Tibial artery (tissue), 4 donors: Measurements from ENCODE around the gene CLHC1.

Experiments
- DNase-seq, 2 donors: peaks; one replicate each; pipeline ENCODE4 v3.0.0-alpha.2; 2019
- H3K27ac ChIP-seq, 2 donors: fragments of 200-600 bp; sonication (generic) in 1 of 2; 1 replicate in 1 of 2; 2 replicates in 1 of 2; pipeline ENCODE4 v1.5.1; 2018 to 2019; ENCODE audit warnings: mild to moderate bottlenecking in 1 of 2
- H3K27me3 ChIP-seq, 2 donors: fragments of 200-600 bp; sonication (generic) in 1 of 2; one replicate each; pipeline versions ENCODE4 v1.5.1 to v1.6.0; 2016 to 2019
- H3K36me3 ChIP-seq, 3 donors: fragments of 200-600 bp; sonication (generic) in 2 of 3; one replicate each; pipeline ENCODE4 v1.5.1; 2016 to 2019; ENCODE audit warnings: mild to moderate bottlenecking in 2 of 3
- H3K4me1 ChIP-seq, 4 donors: fragments of 200-600 bp; sonication (generic) in 2 of 4; 1 replicate in 3 of 4; 2 replicates in 1 of 4; pipeline ENCODE4 v1.5.1; 2016 to 2019
- H3K4me3 ChIP-seq, 2 donors: fragments of 200-600 bp; sonication (generic) in 1 of 2; 1 replicate in 1 of 2; 2 replicates in 1 of 2; pipeline ENCODE4 v1.5.1; 2018 to 2019; ENCODE audit warnings: mild to moderate bottlenecking in 2 of 2
- H3K9me3 ChIP-seq, 3 donors: fragments of 200-600 bp; sonication (generic) in 1 of 3; one replicate each; pipeline ENCODE4 v1.5.1; 2016 to 2019
- CTCF ChIP-seq, 2 experiments: fragments of 200-600 bp in 1 of 2; fragments of 450-650 bp in 1 of 2; IDR thresholded peaks; one replicate each; pipeline ENCODE4 v1.5.1; 2017 to 2019; ENCODE audit warnings: antibody characterized with exemption in 2 of 2, mild to moderate bottlenecking in 1 of 2, moderate library complexity in 1 of 2
- intact Hi-C: fragments of 100-400 bp; cut with DNase I; formaldehyde crosslinking; loops from one replicate; pipeline ENCODE4 v1.15.0; 2023; ENCODE audit warnings: low total_unique reads

CLHC1 gene

DNA sequence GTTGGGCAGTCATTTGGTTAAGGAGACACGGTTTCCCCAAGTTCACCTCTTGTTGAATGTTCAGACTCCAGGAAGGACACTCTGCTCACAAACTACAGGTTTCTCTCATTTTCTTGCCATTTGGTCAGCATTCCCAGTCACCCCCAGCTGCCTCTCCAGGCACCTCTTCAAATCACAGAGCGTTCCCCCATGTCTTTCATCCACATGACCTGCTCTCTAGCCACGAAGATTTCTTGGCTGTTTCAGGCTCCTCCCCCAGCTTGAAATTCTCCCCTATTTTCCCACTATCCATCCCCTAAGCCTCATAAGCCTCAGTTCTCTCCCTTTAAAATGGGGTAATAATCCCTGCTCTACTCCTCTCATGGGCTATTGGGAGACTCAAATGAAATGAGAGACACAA, 92.8 kb downstream of the CLHC1 start:
- Histone ChIP-seq H3K9me3 (no peaks in the 10 kb centered on the region), H3K27ac (no peak overlapping the region), H3K27me3 (no peaks in the 10 kb centered on the region), H3K4me3 (no peak overlapping the region), H3K4me1 (peaks cover 0 to 8% (median 3%) of the 10 kb centered on the region in 4 donors), H3K36me3 (no peaks in the 10 kb centered on the region)
- TF ChIP-seq CTCF (IDR thresholded peaks at IDR 0.05) = no peak
- intact Hi-C loops = no loop called here
- DNase-seq = no peak

DNA sequence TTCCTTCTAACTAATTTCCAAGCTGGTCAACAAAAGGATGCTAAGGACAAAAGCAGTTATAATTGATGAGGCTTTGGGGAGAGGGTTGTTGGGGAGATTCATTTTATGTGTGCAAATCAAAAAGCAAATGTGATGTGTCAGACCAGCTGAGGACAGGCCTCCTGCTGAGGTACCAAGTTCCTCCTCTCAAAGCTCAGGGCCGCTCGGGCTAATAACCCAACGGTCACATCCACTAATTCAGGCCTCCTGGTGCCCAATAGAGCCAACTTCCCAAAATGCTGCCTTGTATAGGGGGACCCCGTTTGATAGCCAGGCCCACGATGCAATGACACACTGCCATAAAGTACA, 93.2 kb downstream of the CLHC1 start:
- intact Hi-C loops = no loop called here
- Histone ChIP-seq H3K4me3 (no peak overlapping the region), H3K36me3 (no peaks in the 10 kb centered on the region), H3K27me3 (no peaks in the 10 kb centered on the region), H3K27ac (no peak overlapping the region), H3K9me3 (no peaks in the 10 kb centered on the region), H3K4me1 (peaks cover 0 to 12% (median 8%) of the 10 kb centered on the region in 4 donors)
- no peak for DNase-seq
- no peak for TF ChIP-seq CTCF (IDR thresholded peaks at IDR 0.05)

- Histone ChIP-seq H3K27ac (no peak overlapping the region), H3K36me3 (no peaks in the 10 kb centered on the region), H3K4me3 (no peak overlapping the region), H3K27me3 (no peaks in the 10 kb centered on the region), H3K9me3 (no peaks in the 10 kb centered on the region), H3K4me1 (peaks cover 0 to 12% (median 9%) of the 10 kb centered on the region in 4 donors)
- TF ChIP-seq CTCF (IDR thresholded peaks at IDR 0.05) = no peak
- intact Hi-C loops = no loop called here
- DNase-seq = no peak
Observed at GRCh38 chr2:55138014-55138881, 93.8 kb downstream of the CLHC1 start.

GRCh38 chr2:55137024-55137958, 94.8 kb downstream of the CLHC1 start:
- intact Hi-C loops = no loop called here
- TF ChIP-seq CTCF (IDR thresholded peaks at IDR 0.05) = no peak
- H3K4me3 ChIP-seq = no peak overlapping the region
- H3K36me3 ChIP-seq = no peaks in the 10 kb centered on the region
- H3K9me3 ChIP-seq = no peaks in the 10 kb centered on the region
- no peak for DNase-seq
- H3K4me1 ChIP-seq = peaks cover 0 to 12% (median 9%) of the 10 kb centered on the region in 4 donors
- H3K27ac ChIP-seq = no peak overlapping the region
- no peaks in the 10 kb centered on the region for H3K27me3 ChIP-seq

- Histone ChIP-seq H3K36me3 (no peaks in the 10 kb centered on the region), H3K9me3 (no peaks in the 10 kb centered on the region), H3K4me1 (peaks cover 0 to 12% (median 9%) of the 10 kb centered on the region in 4 donors), H3K27me3 (no peaks in the 10 kb centered on the region), H3K4me3 (no peak overlapping the region), H3K27ac (no peak overlapping the region)
- intact Hi-C loops = no loop called here
- DNase-seq = no peak
- no peak for TF ChIP-seq CTCF (IDR thresholded peaks at IDR 0.05)
Observed at GRCh38 chr2:55136138-55136541, 96.0 kb downstream of the CLHC1 start.
